Measurements from ENCODE around the gene PPDPF.

The PPDPF gene

DNA sequence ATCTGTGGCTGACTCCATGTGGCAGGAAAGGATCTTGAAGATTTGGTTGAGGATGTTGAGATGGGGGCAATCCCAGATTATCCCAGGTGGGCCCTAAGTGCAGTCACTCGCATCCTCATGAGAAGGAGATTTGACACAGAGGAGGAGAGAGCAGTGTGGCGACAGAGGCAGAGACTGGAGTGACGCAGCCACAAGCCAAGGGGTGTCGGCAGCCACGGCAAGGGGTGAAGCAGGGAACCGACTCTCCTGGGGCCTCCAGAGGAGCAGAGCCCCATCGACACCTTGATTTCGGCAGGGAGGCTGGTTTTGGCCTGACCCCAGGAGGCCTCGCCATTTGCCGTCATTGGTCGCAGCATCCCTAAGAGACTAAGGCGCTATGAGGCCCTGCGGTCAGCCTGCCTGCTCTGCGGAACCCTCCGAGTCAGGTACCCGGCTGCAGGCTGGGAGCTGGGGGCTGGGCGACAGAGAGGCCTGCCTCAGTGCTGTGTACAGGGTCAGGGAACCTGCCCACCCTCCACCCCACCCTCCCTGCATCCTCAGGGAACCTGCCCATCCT lies 34.2 kb upstream of the PPDPF start:
- Histone ChIP-seq H3K27ac (no peak overlapping the region), H3K4me3 (ENCODE audit: low read depth, low read length) (no peak overlapping the region), H3K36me3 (replicated peaks) (no peaks in the 10 kb centered on the region), H3K27me3 (replicated peaks) (peaks cover 19% of the 10 kb centered on the region)
- no peak for TF ChIP-seq CTCF (IDR thresholded peaks at IDR 0.05; ENCODE audit: low read depth, low read length, missing control alignments)
- in situ Hi-C loops (cut with HindIII; ENCODE audit: low pct_ligation_motif_present, low sequenced_read_pairs), result no loop called here
- no peak for DNase-seq

- in situ Hi-C loops (cut with HindIII; ENCODE audit: low pct_ligation_motif_present, low sequenced_read_pairs), result no loop called here
- peaks cover 19% of the 10 kb centered on the region for H3K27me3 ChIP-seq (replicated peaks)
Measured at GRCh38 chr20:63487116-63487764, 33.3 kb upstream of the PPDPF start.

GRCh38 chr20:63487781-63488241 lies 32.8 kb upstream of the PPDPF start:
- TF ChIP-seq CTCF (IDR thresholded peaks at IDR 0.05; ENCODE audit: low read depth, low read length, missing control alignments), result no peak
- no peak for DNase-seq

More at GRCh38 chr20:63487116-63487764, 33.3 kb upstream of the PPDPF start:
- no peak overlapping the region for H3K27ac ChIP-seq
- no peak for TF ChIP-seq CTCF (IDR thresholded peaks at IDR 0.05; ENCODE audit: low read depth, low read length, missing control alignments)
- H3K4me3 ChIP-seq (ENCODE audit: low read depth, low read length), result no peak overlapping the region
- no peak for DNase-seq
- H3K36me3 ChIP-seq (replicated peaks), result no peaks in the 10 kb centered on the region

DNA sequence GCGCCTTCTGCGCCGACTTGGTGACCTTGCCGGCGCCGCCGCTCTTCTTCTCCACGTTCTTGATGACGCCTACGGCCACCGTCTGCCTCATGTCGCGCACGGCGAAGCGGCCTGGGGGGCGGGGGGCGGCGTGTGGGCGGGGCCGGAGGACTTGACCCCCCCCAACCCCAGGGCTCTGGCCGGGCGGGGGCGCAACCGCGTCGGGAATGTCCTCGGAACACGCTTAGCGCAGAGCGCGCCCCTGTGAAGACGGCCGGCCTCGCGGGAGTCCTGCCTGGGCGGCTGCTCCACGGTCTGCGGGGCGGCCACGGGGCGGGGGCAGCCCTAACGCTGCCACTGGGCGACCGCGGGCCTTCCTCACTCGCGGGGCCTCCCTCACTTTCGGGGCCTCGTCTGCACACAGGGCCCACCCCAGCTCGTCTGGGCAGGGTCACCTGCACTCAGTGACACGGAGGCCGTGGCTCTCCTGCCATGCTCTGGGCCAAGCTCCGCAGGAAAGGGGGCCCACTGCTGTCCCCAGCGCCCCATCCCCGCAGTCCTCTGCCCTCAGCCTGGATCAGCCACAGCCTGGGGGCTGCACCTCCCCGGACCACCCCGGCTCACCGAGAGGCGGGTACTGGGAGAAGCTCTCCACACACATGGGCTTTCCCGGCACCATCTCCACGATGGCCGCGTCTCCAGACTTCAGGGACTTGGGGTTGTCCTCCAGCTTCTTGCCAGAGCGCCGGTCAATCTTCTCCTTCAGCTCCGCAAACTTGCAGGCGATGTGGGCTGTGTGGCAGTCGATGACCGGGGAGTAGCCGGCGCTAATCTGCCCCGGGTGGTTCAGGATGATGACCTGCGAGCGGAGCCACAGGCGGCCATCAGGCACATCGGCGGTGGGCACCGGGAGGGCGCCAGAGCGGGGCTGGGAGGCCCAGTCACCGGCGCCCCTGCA lies 32.0 kb upstream of the PPDPF start:
- Histone ChIP-seq H3K4me3 (ENCODE audit: low read depth, low read length) (no peak overlapping the region), H3K36me3 (replicated peaks) (no peaks in the 10 kb centered on the region), H3K27ac (no peak overlapping the region), H3K27me3 (replicated peaks) (peaks cover 19% of the 10 kb centered on the region)
- in situ Hi-C loops (cut with HindIII; ENCODE audit: low pct_ligation_motif_present, low sequenced_read_pairs), result no loop called here
- TF ChIP-seq CTCF (IDR thresholded peaks at IDR 0.05; ENCODE audit: low read depth, low read length, missing control alignments), result no peak
- DNase-seq, result no peak

More at GRCh38 chr20:63487781-63488241, 32.8 kb upstream of the PPDPF start:
- Histone ChIP-seq H3K27me3 (replicated peaks) (peaks cover 19% of the 10 kb centered on the region), H3K4me3 (ENCODE audit: low read depth, low read length) (no peak overlapping the region), H3K27ac (no peak overlapping the region), H3K36me3 (replicated peaks) (no peaks in the 10 kb centered on the region)
- in situ Hi-C loops (cut with HindIII; ENCODE audit: low pct_ligation_motif_present, low sequenced_read_pairs), result no loop called here

DNA sequence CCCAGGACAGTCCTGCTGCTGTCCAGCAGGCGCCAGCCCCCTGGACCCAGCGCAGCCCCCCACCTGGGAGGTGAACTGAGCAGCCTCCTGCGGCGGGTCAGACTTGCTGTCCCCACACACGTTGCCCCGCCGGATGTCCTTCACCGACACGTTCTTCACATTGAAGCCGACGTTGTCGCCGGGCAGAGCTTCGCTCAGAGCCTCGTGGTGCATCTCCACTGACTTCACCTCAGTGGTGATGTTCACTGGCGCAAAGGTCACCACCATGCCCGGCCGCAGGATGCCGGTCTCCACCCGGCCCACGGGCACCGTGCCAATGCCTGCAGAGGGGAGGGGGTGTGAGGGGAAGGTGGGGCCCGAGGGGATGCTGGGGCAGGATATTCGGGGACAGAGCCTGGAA lies 30.1 kb upstream of the PPDPF start:
- in situ Hi-C loops (cut with HindIII; ENCODE audit: low pct_ligation_motif_present, low sequenced_read_pairs), result no loop called here
- no peak for TF ChIP-seq CTCF (IDR thresholded peaks at IDR 0.05; ENCODE audit: low read depth, low read length, missing control alignments)
- H3K36me3 ChIP-seq (replicated peaks), result no peaks in the 10 kb centered on the region
- no peak overlapping the region for H3K4me3 ChIP-seq (ENCODE audit: low read depth, low read length)
- H3K27ac ChIP-seq, result no peak overlapping the region
- peaks cover 17% of the 10 kb centered on the region for H3K27me3 ChIP-seq (replicated peaks)
- no peak for DNase-seq

Data from brain microvascular endothelial cell (primary cell).